WTC11 (cell line): ENCODE results near the gene EFNA5. TPM values are rescaled to one million over a fixed set of nuclear protein-coding genes. Genes with fewer than 3 reads are reported as not detected.

Experiments used
- ATAC-seq: fragments of 200-7000 bp; cut with Tn5 transposase; 2 replicates; pipeline ENCODE4 v1.10.0; 2021; ENCODE audit warnings: mild to moderate bottlenecking, moderate library complexity
- CTCF ChIA-PET: fragments of 300-600 bp; sonication (Branson Sonifier 250); formaldehyde crosslinking; loops from one replicate; lab custom pipeline; 2021; ENCODE audit warnings: antibody characterized with exemption; lab: Charles Lee
- POLR2A ChIA-PET: fragments of 350-600 bp; sonication (Branson Sonifier 250); formaldehyde crosslinking; loops from one replicate; lab custom pipeline; 2021; ENCODE audit warnings: antibody characterized with exemption; lab: Charles Lee
- DNase-seq: peaks from one replicate; pipeline ENCODE4 v3.0.0; 2021; ENCODE audit warnings: low spot score
- H3K27ac Mint-ChIP-seq: 2 replicates; pipeline ENCODE4 v1.8.0; 2021; ENCODE audit warnings: mixed read lengths
- H3K27me3 Mint-ChIP-seq: 2 replicates; pipeline ENCODE4 v1.8.0; 2021; ENCODE audit warnings: low read depth, mild to moderate bottlenecking, moderate library complexity, mixed read lengths
- H3K36me3 Mint-ChIP-seq: 2 replicates; pipeline ENCODE4 v1.8.0; 2021; ENCODE audit warnings: mixed read lengths
- H3K4me1 Mint-ChIP-seq: 2 replicates; pipeline ENCODE4 v1.8.0; 2022; ENCODE audit warnings: mixed read lengths
- H3K4me3 Mint-ChIP-seq: 2 replicates; pipeline ENCODE4 v1.8.0; 2021; ENCODE audit warnings: mild to moderate bottlenecking, moderate library complexity, mixed read lengths
- H3K9me3 Mint-ChIP-seq: 2 replicates; pipeline ENCODE4 v1.8.0; 2021; ENCODE audit warnings: mixed read lengths
- AFF4 ChIP-seq: sonication (generic); formaldehyde crosslinking; IDR thresholded peaks from 2 replicates; pipeline ENCODE4 v1.8.1; 2023; ENCODE audit warnings: mild to moderate bottlenecking, missing genetic modification reagents, borderline replicate concordance
- CREM ChIP-seq: sonication (generic); formaldehyde crosslinking; IDR thresholded peaks from 2 replicates; pipeline ENCODE4 v1.8.1; 2022; ENCODE audit warnings: mild to moderate bottlenecking, missing genetic modification reagents, moderate library complexity
- E2F4 ChIP-seq: sonication (generic); formaldehyde crosslinking; IDR thresholded peaks from 2 replicates; pipeline ENCODE4 v1.8.1; 2022; ENCODE audit warnings: low read depth, mild to moderate bottlenecking, moderate library complexity, missing genetic modification reagents, borderline replicate concordance
- ESRRA ChIP-seq: sonication (generic); formaldehyde crosslinking; IDR thresholded peaks from 2 replicates; pipeline ENCODE4 v1.8.1; 2022; ENCODE audit warnings: mild to moderate bottlenecking, missing genetic modification reagents, borderline replicate concordance
- JAZF1 ChIP-seq: fragments of 250-450 bp; sonication (Bioruptor Pico); IDR thresholded peaks from 2 replicates; pipeline ENCODE4 v1.9.0; 2021; ENCODE audit warnings: moderate library complexity, mild to moderate bottlenecking, inconsistent platforms
- ZBTB21 ChIP-seq: sonication (generic); formaldehyde crosslinking; IDR thresholded peaks from 2 replicates; pipeline ENCODE4 v1.8.1; 2023; ENCODE audit warnings: mild to moderate bottlenecking, missing genetic modification reagents, borderline replicate concordance
- ZNF121 ChIP-seq: sonication (generic); formaldehyde crosslinking; IDR thresholded peaks from 2 replicates; pipeline ENCODE4 v1.8.0; 2023; ENCODE audit warnings: missing genetic modification reagents
- ZNF232 ChIP-seq: sonication (generic); formaldehyde crosslinking; IDR thresholded peaks from 2 replicates; pipeline ENCODE4 v1.8.0; 2022; ENCODE audit warnings: mild to moderate bottlenecking, missing genetic modification reagents
- ZNF263 ChIP-seq: sonication (generic); formaldehyde crosslinking; IDR thresholded peaks from 2 replicates; pipeline ENCODE4 v1.8.1; 2022; ENCODE audit warnings: low read depth, mild to moderate bottlenecking, moderate library complexity, missing genetic modification reagents
- ZNF281 ChIP-seq: sonication (generic); formaldehyde crosslinking; IDR thresholded peaks from 2 replicates; pipeline ENCODE4 v1.8.0; 2023; ENCODE audit warnings: mild to moderate bottlenecking, missing genetic modification reagents
- ZNF423 ChIP-seq: fragments of 250-450 bp; sonication (Bioruptor Pico); IDR thresholded peaks from 2 replicates; pipeline ENCODE4 v2.1.2; 2022; ENCODE audit warnings: mild to moderate bottlenecking, moderate library complexity
- ZNF671 ChIP-seq: fragments of 250-450 bp; sonication (Bioruptor Pico); IDR thresholded peaks from 2 replicates; pipeline ENCODE4 v1.8.0; 2021; ENCODE audit warnings: mild to moderate bottlenecking
- total RNA-seq: library from RNA; stranded (reverse); gene quantifications from 3 replicates; pipeline ENCODE4 v1.2.3, GENCODE V29; 2021
- TF ChIP-seq, protein P1 (sequence below): sonication (generic); formaldehyde crosslinking; conservative IDR thresholded peaks from 2 replicates; pipeline ENCODE4 v1.8.1; 2023; ENCODE audit warnings: mild to moderate bottlenecking, low read depth, missing genetic modification reagents, moderate library complexity
- TF ChIP-seq, protein P2 (sequence below): sonication (generic); formaldehyde crosslinking; IDR thresholded peaks from 2 replicates; pipeline ENCODE4 v1.8.0; 2022; ENCODE audit warnings: mild to moderate bottlenecking, missing genetic modification reagents
- TF ChIP-seq, protein P3 (sequence below): fragments of 250-450 bp; sonication (Bioruptor Pico); conservative IDR thresholded peaks from 2 replicates; pipeline ENCODE4 v1.9.0; 2021; ENCODE audit warnings: mild to moderate bottlenecking

The EFNA5 gene
- total RNA-seq, 1 experiment from 2014 or later, result 17.4 TPM

- no peak overlapping the region for H3K27ac Mint-ChIP-seq
- POLR2A ChIA-PET, result no interaction called here
- H3K4me1 Mint-ChIP-seq, result peaks cover 78% of the 10 kb centered on the region
- TF ChIP-seq ZNF121 (CRISPR knock-in tag), result no peak
- TF ChIP-seq ZNF423 (CRISPR knock-in tag), result no peak
- no peak for TF ChIP-seq ZBTB21 (CRISPR knock-in tag)
- no peak for TF ChIP-seq ZNF281 (CRISPR knock-in tag)
- TF ChIP-seq, protein P1, sequence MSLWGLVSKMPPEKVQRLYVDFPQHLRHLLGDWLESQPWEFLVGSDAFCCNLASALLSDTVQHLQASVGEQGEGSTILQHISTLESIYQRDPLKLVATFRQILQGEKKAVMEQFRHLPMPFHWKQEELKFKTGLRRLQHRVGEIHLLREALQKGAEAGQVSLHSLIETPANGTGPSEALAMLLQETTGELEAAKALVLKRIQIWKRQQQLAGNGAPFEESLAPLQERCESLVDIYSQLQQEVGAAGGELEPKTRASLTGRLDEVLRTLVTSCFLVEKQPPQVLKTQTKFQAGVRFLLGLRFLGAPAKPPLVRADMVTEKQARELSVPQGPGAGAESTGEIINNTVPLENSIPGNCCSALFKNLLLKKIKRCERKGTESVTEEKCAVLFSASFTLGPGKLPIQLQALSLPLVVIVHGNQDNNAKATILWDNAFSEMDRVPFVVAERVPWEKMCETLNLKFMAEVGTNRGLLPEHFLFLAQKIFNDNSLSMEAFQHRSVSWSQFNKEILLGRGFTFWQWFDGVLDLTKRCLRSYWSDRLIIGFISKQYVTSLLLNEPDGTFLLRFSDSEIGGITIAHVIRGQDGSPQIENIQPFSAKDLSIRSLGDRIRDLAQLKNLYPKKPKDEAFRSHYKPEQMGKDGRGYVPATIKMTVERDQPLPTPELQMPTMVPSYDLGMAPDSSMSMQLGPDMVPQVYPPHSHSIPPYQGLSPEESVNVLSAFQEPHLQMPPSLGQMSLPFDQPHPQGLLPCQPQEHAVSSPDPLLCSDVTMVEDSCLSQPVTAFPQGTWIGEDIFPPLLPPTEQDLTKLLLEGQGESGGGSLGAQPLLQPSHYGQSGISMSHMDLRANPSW (CRISPR knock-in tag), result no peak
- no peak for TF ChIP-seq E2F4 (CRISPR knock-in tag)
- no peak for TF ChIP-seq ZNF232 (CRISPR knock-in tag)
- TF ChIP-seq, protein P2, sequence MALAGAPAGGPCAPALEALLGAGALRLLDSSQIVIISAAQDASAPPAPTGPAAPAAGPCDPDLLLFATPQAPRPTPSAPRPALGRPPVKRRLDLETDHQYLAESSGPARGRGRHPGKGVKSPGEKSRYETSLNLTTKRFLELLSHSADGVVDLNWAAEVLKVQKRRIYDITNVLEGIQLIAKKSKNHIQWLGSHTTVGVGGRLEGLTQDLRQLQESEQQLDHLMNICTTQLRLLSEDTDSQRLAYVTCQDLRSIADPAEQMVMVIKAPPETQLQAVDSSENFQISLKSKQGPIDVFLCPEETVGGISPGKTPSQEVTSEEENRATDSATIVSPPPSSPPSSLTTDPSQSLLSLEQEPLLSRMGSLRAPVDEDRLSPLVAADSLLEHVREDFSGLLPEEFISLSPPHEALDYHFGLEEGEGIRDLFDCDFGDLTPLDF (CRISPR knock-in tag), result no peak
- no peak for TF ChIP-seq ZNF671 (CRISPR knock-in tag)
- TF ChIP-seq AFF4 (CRISPR knock-in tag), result no peak
- no peak for TF ChIP-seq ZNF263 (CRISPR knock-in tag)
- no peak for TF ChIP-seq JAZF1 (CRISPR knock-in tag)
- TF ChIP-seq, protein P3, sequence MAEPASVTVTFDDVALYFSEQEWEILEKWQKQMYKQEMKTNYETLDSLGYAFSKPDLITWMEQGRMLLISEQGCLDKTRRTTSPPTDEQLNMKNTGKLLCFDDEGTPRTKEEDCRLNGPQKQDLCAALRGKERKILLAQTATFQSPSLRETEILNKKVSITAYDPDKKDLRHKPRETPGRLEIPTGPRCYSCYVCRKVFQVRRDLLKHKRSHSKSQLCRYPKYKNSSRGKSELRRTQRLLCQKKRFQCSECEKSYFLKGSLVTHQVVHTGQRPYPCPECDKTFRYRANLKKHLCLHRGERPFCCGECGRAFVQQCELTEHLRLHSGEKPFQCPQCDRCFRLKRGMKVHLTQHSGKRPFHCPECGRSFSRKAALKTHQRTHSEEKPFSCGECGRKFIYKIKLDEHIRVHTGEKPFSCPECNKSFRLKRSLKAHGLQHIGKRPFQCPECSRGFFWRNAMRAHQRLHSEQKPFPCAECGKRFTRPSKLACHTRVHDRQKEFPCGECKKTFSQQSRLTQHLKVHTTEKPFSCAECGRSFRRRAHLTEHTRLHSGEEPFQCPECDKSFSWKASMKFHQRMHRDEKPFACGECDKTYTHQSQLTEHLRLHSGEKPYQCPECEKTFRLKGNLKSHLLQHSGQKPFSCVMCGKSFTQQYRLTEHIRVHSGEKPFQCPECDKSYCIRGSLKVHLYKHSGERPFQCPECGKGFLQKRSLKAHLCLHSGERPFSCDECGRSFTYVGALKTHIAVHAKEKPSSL, result no peak
- TF ChIP-seq CREM, result no peak
- no peak for TF ChIP-seq ESRRA (CRISPR knock-in tag)
- H3K27me3 Mint-ChIP-seq, result peaks cover 18% of the 10 kb centered on the region
- no peaks in the 10 kb centered on the region for H3K9me3 Mint-ChIP-seq
- no peak for DNase-seq
- CTCF ChIA-PET, result no interaction called here
- no peak for ATAC-seq
- no peaks in the 10 kb centered on the region for H3K36me3 Mint-ChIP-seq
- no peak overlapping the region for H3K4me3 Mint-ChIP-seq
Observed at GRCh38 chr5:107400328-107400727, 270.4 kb downstream of the EFNA5 start.
